HCT116 (cell line): Measurements from ENCODE around the gene ZBTB34.

Experiments
- ATF3 ChIP-seq: IDR thresholded peaks from 2 replicates; pipeline ENCODE4 v1.6.1; 2012
- EZH2 ChIP-seq: fragments of 200-600 bp; sonication (generic); IDR thresholded peaks from 2 replicates; pipeline ENCODE4 v1.6.1; 2017; ENCODE audit warnings: antibody characterized with exemption, mixed run types
- EZH2phosphoT487 ChIP-seq: fragments of 200-600 bp; IDR thresholded peaks from 2 replicates; pipeline ENCODE4 v1.6.1; 2018; ENCODE audit warnings: antibody characterized with exemption, borderline replicate concordance
- JUND ChIP-seq: IDR thresholded peaks from 2 replicates; pipeline ENCODE4 v1.6.1; 2012
- MAX ChIP-seq: IDR thresholded peaks from 2 replicates; pipeline ENCODE4 v1.6.1; 2012
- POLR2A ChIP-seq: IDR thresholded peaks from 2 replicates; pipeline ENCODE4 v1.7.0; 2011; ENCODE audit warnings: borderline replicate concordance; ENCODE audit not compliant: insufficient read depth, insufficient read length; ENCODE audit errors: extremely low read depth
- TF ChIP-seq, protein P1 (sequence below), 3 experiments: fragments of 200-600 bp in 1 of 3; sonication (generic) in 1 of 3; IDR thresholded peaks in 2 of 3; conservative IDR thresholded peaks in 1 of 3; 2 replicates each; pipeline ENCODE4 v1.5.1; 2012 to 2017; ENCODE audit warnings: low read depth in 2 of 3, low read length in 2 of 3, antibody characterized with exemption in 1 of 3, borderline replicate concordance in 1 of 3, control low read depth in 1 of 3, mild to moderate bottlenecking in 1 of 3, mixed read lengths in 1 of 3, mixed run types in 1 of 3, moderate library complexity in 1 of 3; ENCODE audit not compliant: insufficient read depth in 1 of 3

GRCh38 chr9:126827227-126827626 is 33.2 kb upstream of the ZBTB34 start:
- no peak for TF ChIP-seq MAX
- no peak for TF ChIP-seq POLR2A
- TF ChIP-seq, protein P1, sequence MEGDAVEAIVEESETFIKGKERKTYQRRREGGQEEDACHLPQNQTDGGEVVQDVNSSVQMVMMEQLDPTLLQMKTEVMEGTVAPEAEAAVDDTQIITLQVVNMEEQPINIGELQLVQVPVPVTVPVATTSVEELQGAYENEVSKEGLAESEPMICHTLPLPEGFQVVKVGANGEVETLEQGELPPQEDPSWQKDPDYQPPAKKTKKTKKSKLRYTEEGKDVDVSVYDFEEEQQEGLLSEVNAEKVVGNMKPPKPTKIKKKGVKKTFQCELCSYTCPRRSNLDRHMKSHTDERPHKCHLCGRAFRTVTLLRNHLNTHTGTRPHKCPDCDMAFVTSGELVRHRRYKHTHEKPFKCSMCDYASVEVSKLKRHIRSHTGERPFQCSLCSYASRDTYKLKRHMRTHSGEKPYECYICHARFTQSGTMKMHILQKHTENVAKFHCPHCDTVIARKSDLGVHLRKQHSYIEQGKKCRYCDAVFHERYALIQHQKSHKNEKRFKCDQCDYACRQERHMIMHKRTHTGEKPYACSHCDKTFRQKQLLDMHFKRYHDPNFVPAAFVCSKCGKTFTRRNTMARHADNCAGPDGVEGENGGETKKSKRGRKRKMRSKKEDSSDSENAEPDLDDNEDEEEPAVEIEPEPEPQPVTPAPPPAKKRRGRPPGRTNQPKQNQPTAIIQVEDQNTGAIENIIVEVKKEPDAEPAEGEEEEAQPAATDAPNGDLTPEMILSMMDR (IDR thresholded peaks at IDR 0.05 in 2 of 3, conservative IDR thresholded peaks at IDR 0.05 in 1 of 3; ENCODE audit: borderline replicate concordance in 1 of 3, insufficient read depth in 1 of 3, low read depth in 2 of 3, low read length in 2 of 3), result no peak
- no peak for TF ChIP-seq JUND
- no peak for TF ChIP-seq ATF3
- TF ChIP-seq EZH2phosphoT487, result no peak
- no peak for TF ChIP-seq EZH2
